ENCODE measurements around the gene BABAM1.
"Not testable (repeated sequence)": the region's sequence is repeated elsewhere in the genome, so short reads cannot be mapped to it uniquely, and the experiment has no call there.

BABAM1 gene

GRCh38 chr19:17275441-17276175, 8.4 kb downstream of the BABAM1 start:
- no peak for DNase-seq

DNA sequence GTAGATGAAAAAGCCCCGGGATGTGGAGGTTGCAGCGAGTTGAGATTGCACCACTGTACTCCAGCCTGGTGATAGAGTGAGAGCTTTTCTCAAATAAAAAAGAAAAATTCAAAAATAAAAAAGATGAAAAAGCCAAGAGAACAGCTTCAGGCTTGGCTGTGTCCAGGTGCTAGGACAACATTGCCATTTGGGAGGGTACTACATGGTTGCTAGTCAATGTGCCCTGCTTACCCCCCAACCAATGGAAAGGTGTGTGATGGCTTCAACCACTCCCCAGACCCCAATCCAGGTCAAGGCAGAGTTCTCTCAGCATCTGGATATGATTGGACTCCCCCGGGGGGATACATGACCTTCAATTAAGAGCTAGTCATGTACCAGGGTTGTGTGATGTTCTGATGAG, 12.2 kb downstream of the BABAM1 start:
- no peak for DNase-seq

GRCh38 chr19:17281391-17282304, 14.4 kb downstream of the BABAM1 start, which contains the start of gene ANKLE1:
TSS of gene ANKLE1 (plus strand) at chr19:17281901. CDS start at chr19:17281921, 20 bp downstream.
- DNase-seq: no peak

GRCh38 chr19:17282488-17283125, 15.4 kb downstream of the BABAM1 start:
- peak; percentile 66 for DNase-seq

GRCh38 chr19:17283504-17283996, 16.3 kb downstream of the BABAM1 start:
- no peak for DNase-seq

DNA sequence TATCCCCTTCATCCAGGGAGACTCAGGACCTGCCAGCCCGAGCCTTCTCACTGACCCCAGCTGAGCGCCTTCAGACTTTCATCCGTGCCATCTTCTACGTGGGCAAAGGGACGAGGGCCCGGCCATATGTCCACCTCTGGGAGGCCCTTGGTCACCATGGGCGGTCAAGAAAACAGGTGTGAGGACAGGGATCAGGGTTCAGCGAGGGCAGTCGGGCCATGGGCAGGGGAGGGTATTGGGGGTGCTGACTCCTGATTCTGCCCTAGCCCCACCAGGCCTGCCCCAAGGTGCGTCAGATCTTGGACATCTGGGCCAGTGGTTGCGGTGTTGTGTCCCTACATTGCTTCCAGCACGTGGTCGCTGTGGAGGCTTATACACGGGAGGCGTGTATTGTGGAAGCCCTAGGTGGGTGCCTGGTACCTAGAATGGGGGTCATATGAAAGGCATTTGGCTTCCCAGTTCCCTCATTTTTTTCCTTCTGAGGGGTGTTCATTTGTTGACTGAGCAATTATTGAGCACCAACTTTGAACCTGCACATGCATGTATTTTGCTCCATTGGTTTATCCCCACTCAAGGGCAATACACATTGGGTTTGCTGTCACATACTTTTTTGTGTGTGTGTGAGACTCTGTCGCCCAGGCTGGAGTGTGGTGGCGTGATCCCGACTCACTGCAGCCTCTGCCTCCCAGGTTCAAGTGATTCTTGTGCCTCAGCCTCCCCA, 18.3 kb downstream of the BABAM1 start:
- no peak for DNase-seq

- DNase-seq: no peak
These were observed 19.0 kb downstream of the BABAM1 start for GRCh38 chr19:17286263-17286662.

- DNase-seq: no peak
These were observed 19.5 kb downstream of the BABAM1 start for GRCh38 chr19:17286752-17287151.

- no peak for DNase-seq
These were observed 22.2 kb downstream of the BABAM1 start for GRCh38 chr19:17289489-17289888.

- peak; percentile 67 for DNase-seq
These were observed 25.2 kb downstream of the BABAM1 start for GRCh38 chr19:17292301-17293074.

GRCh38 chr19:17293605-17294004, 26.4 kb downstream of the BABAM1 start:
- DNase-seq: no peak

DNA sequence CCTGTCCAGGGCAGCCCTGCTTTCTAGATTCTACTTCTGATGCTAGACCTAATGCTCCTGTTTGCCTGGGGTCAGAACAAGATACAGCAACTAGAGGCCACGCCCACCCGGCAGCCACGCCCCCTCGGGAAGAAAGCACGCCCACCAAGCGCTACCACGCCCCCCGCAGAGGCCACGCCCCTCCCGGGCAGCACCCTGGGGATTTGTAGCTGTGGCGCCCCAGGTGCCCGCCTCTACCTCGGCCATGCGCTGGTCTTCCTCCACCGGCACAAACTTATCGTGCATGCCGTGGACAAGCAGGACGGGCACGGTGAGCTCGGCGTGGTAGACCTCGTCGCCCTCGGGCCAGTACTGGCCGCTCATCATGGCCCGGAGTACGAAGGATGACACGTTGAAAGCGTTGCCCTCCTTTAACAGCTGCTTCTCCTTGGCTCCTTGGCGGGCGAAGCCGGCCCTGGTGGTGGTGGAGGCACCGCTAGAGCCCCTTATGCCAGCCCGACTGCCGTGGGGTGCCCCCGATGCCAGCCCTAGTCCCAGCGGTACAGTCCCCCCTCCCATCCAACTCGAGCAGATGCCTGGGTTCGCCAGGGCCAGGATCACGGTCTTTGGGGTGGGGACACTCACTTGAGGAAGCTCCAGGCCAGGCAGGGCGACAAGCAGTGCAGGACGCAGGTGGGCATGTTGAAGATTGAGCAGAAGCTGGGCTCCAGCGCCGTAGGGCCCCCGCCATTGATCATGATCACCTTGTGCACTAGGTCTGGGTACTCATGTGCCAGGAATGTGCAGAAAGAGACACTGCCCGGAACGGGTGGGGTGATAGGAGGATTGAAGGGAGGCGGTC, 27.0 kb downstream of the BABAM1 start:
- no peak for DNase-seq

DNA sequence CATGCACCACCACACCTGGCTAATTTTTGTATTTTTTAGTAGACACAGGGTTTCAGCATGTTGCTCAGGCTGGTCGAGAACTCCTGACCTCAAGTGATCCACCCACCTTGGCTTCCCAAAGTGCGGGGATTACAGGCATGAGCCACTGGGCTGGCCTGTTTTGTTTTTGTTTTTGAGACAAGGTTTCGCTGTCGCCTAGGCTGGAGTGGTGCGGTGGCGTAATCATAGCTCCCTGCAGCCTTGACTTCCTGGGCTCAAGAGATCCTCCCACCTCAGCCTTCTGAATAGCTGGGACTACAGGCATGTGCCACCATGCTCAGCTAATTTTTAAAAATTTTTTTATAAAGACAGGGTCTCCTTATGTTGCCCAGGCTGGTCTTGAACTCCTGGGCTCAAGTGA, 28.3 kb downstream of the BABAM1 start:
- not testable (repeated sequence) for DNase-seq

- DNase-seq: no peak
These were observed 29.0 kb downstream of the BABAM1 start for GRCh38 chr19:17296273-17296672.

- no peak for DNase-seq
These were observed 29.7 kb downstream of the BABAM1 start for GRCh38 chr19:17296976-17297375.

DNA sequence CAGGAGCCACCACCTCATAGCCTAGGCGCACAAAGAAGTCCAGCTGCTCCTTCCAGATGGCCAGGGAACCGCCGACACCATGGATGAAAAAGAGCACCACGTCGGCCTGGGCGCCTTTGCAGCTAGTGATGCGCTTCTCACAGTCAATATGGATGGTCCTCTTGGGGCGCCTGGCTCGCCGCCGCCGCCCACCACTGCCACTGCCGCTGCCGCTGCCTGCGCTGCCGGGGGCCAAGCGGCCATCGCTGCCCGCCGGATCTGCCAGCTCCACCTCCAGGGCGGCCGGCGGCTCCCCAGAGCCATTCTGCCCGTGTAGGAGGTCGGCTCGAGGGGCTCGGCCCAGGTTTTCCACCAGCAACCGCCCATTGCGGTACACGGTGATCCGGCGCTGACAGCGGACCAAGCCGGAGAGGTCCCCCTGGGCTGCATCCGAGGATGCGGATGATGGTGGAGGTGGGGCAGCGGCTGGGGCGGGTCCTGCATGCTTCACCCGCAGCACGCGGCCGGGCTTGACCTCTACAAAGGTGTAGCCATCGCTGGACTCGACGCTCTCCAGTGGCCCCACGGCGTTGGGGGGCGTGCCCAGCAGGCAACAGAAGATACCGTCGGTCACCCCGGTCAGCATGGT, 33.9 kb downstream of the BABAM1 start:
- DNase-seq: no peak

- DNase-seq: no peak
These were observed 35.3 kb downstream of the BABAM1 start for GRCh38 chr19:17302391-17303166.

DNA sequence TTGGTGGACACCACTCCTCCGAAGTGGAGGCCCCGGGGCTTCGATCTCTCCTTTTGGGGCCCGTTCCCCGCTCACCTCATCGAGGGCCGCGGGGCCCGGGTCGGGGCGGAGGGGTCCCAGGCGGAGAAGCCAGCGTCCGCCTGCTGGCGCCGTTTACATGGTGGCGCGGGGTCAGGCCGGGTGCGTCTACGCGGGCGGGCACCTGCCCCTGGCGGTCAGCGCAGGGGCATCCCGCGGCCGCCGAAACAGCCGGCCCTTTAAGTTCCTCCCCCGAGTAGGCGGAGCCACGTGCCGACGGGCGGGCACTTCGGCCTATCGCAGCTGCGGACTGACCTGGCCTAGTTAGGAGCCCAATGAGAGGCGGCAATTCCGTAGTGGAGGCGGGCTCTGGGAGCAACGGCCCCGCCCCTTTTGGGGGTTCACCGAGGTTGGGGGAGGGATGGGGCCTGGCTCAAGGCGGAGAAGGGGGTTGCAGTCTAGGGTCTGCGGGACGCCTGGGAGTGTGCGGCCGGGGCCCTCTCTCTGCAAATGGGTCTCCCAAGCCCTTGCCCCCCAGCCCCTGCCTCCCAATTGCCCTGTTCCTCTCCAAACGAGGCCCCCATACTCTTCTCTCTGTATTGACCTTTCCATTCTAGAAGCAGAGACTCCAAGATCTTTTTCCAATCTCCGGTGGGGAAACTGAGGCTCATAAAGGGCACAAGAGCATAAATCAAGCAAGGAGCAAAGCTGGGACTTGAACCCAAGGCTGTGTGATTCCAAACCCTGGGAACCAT, 36.1 kb downstream of the BABAM1 start, which contains the start of gene ABHD8:
TSS of gene ABHD8 (minus strand) at position 259 of the 773 bp plus-strand sequence. CDS start 1,809 bp downstream, outside the sequence.
- DNase-seq: peak; percentile 81

DNA sequence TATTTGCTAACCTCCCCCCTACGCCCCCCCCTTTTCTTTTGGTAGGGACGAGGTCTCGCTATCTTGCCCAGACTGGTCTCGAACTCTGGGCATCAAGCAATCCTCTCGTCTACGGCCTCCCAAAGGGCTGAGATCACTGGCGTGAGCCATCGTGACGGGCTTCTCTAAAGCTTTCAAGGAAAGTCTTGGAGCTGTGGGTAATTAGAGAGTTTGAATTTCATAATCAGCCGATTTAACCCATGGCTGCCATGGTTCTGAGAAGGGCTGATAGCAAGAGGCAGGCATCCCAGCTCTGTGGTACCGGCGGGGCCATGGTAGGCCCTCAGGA, 36.7 kb downstream of the BABAM1 start:
- DNase-seq: no peak

Data from NCI-H524 treated with DMSO at 0.1 percent for 48 hours (cell line).